ENCODE data around the gene C2CD3.
"Not testable (repeated sequence)": the region's sequence is repeated elsewhere in the genome, so short reads cannot be mapped to it uniquely, and the experiment has no call there.

Gene C2CD3

DNA sequence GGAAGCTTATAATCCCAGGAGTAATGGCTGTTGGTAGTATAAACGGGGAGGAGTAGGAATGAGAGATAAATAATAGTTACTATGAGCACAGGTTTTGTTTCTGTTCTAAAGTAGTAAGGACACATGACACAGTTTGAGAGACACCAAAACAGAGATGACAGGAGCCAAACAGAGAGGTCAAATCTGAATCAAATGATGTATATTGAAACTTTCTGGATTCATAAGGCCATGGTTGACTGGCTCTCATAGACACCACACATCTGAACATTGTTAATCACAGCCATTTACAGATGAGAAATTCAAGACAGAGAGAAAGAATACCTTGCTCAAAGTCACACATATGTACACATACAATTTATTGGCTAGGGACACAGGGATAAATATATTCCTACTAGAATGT is 98.5 kb downstream of the C2CD3 start:
- DNase-seq (ENCODE audit: extremely low spot score, insufficient read length, low read depth) (no peak), FAIRE-seq (no peak)

DNA sequence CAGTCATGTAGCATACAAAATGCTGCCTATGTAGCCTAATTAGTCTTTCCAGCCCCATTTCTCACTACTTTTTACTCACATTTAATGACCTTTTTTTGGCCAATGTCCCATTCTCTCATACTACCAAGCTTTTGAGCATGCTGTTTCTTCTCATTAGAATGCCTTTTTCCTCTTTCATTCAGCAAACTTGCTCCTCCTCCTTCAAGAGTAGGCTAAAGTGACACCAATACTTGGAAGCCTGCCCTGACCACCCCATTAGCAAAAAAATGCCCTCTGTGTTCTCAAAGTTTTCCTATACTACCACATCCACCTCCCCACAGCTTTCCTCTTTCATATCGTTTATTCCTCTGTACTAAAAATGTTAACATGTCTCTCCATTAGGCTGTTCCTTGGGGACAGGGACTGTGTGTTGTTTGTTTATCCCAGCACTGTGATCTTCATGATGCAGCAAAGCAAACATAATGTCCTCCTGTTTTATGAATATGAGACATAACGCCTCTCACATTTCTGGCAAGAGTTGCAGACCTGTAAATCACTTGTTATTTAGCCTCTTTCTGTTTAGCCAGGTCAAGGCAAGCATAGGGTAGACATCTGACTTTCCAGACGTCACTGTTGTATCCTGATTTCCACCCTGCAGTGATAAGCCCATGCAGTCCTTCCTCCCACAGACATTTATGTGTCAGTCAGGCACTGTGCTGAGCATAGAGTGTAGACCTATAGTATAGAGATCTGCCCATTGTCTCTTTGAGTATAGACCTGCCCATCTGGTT is 99.9 kb downstream of the C2CD3 start:
- DNase-seq (ENCODE audit: extremely low spot score, insufficient read length, low read depth) (no peak), FAIRE-seq (no peak)

DNA sequence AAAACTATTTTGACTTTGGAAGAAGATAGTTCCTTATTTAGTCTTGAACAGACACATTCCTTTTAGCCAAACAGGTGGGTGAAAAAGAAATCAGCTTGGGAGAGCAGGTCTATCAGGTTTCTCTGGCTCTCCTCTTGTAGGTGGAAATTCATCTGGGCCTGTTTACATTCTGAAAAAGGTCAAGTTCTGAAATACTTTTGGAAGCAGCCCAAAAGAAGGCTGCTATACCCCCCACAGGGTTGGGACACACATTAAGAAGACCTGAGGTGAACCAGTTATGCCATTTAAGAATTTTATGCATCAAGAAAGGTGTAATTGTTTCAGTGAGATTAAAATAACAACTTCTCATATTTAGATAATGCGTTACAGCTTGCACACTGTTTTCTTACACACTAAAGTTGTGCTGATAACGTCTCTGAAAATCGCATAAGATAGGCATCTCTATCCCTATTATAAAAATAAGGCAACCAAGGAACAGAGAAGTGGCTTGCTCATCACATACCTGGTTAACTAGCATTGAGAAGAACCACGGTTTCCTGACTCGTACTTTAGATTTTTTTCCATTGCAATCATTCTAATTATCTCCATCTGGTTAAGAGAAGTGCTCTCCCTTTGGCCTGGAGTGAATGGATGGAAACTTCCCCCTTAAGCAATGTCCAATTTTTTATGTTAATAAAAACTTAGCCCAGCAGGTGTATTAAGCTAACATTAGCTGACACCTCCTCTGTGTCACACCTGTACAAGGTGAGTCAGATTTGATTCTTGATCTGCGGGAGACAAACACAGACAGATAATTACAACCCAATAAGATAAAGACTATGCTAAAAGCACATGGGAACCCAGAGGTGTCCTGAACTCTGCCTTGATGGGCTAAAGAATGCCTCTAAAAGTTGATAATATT is 101.4 kb downstream of the C2CD3 start:
- FAIRE-seq (no peak), DNase-seq (ENCODE audit: extremely low spot score, insufficient read length, low read depth) (no peak)

DNA sequence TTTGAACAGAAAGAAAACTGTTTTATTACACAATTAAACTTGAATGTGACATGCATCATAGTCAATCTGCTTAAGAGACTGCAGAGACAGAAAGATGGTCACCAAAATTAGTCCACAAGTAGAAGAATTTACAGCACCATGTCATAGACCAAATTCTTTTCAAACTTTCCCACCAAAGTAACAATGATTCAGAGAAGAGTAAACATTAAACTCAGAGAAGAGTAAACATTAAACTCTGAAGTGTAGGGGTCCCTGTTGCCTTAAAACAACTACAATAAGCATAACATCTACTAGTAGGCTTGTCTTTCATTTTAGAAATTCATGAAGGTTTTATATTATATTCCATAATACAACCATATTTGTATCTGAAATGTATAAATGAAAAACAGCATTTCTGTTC is 104.1 kb downstream of the C2CD3 start:
- not testable (repeated sequence) for DNase-seq (ENCODE audit: extremely low spot score, insufficient read length, low read depth); FAIRE-seq

DNA sequence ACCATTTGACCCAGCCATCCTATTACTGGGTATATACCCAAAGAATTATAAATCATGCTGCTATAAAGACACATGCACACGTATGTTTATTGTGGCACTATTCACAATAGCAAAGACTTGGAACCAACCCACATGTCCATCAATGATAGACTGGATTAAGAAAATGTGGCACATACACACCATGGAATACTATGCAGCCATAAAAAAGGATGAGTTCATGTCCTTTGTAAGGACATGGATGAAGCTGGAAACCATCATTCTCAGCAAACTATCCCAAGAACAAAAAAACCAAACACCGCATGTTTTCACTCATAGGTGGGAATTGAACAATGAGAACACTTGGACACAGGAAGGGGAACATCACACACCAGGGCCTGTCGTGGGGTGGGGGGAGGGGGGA is 105.3 kb downstream of the C2CD3 start:
- FAIRE-seq, result not testable (repeated sequence)

DNA sequence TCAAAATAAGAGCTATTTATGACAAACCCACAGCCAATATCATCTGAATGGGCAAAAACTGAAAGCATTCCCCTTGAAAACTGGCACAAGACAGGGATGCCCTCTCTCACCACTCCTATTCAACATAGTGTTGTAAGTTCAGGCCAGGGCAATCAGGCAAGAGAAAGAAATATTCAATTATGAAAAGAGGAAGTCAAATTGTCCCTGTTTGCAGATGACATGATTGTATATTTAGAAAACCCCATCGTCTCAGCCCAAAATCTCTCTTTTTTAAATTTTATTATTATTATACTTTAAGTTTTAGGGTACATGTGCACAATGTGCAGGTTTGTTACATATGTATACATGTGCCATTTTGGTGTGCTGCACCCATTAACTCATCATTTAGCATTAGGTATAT is 107.2 kb downstream of the C2CD3 start:
- not testable (repeated sequence) for FAIRE-seq

More for the DNA sequence above, 105.3 kb downstream of the C2CD3 start:
- not testable (repeated sequence) for DNase-seq (ENCODE audit: extremely low spot score, insufficient read length, low read depth)

DNA sequence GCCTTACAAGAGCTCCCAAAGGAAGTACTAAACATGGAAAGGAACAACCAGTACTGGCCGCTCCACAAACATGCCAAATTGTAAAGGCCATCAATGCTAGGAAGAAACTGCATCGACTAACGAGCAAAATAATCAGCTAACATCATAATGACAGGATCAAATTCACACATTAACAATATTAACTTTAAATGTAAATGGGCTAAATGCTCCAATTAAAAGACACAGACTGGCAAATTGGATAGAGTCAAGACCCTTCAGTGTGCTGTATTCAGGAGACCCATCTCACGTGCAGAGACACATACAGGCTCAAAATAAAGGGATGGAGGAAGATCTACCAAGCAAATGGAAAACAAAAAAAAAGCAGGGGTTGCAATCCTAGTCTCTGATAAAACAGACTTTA is 109.2 kb downstream of the C2CD3 start:
- not testable (repeated sequence) for DNase-seq (ENCODE audit: extremely low spot score, insufficient read length, low read depth); FAIRE-seq

More for the DNA sequence above, 107.2 kb downstream of the C2CD3 start:
- DNase-seq (ENCODE audit: extremely low spot score, insufficient read length, low read depth), result not testable (repeated sequence)

DNA sequence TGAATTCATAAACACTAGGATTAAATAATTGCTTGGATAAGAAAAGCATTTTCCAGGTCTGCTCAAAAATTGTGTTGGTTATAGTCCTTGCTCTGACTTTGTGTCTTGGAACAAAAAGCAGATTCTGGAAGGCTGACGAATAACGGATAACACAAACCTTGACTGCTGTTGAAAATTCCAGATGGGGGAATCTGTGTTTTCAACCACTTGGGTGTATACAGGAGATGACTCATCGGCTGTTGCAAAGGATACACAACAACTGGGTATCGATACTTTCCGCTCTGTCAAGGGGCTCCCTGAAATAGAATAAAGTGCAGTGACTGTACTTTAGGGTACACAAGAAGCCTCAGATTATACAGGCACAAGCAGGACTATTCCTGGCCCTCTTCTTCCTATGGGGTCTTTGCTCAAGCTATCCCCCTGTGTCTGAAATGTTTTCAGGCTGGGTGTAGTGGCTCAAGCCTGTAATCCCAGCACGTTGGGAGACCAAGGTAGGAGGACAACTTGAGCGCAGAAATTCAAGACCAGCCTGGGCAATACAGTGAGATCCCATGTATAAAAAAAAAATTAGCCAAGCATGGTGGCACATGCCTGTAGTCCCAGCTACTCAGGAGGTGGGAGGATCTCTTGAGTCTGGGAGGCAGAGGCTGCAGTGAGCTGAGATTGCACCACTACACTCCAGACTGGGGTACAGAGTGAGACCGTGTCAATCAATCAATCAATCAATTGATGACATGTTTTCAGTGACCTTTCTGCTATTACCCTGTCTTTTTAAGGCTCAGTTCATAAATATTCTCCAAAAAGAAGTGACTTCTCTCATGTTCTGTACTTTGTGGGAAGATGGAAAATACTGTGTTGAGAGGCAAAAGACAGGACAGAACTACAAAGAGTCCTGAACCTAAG is 113.3 kb downstream of the C2CD3 start:
- DNase-seq (ENCODE audit: extremely low spot score, insufficient read length, low read depth) (no peak), FAIRE-seq (no peak)

DNA sequence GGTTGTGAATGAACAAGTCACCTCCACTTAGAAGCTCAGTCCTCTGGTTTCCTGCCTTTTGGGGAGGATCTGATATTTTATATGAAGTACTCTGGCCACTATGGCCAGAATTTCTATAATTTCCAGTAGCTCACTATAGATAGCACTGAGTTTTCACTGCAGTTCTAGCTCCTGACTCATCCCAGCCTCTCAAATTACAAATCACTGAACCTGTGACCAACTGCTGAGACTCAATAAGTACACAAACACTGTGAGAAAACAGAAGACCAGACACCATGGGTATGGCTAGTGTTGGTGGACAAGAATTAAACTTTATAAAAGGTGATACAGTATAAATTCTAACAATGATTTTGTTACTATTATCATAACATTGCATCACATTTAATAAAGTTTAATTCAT is 114.9 kb downstream of the C2CD3 start:
- DNase-seq (ENCODE audit: extremely low spot score, insufficient read length, low read depth) (no peak), FAIRE-seq (no peak)

DNA sequence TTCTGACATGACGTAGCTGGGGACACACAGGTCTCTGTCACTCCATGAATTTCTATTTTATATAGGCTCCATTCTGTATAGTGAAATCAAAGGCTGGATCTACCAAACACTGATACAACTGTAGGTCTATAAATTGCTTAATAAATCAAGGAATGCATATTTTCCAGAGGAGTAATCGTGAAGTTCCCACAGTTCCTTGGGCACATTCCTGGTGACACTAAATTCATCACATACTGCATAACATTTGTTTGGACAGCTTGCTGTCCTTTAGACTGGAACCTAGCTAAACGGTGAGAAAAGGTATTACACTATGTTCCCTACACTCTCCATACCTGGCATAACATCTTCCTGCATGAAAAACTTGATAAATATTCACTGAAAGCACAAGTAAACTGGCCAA is 120.3 kb downstream of the C2CD3 start:
- FAIRE-seq, result no peak

DNA sequence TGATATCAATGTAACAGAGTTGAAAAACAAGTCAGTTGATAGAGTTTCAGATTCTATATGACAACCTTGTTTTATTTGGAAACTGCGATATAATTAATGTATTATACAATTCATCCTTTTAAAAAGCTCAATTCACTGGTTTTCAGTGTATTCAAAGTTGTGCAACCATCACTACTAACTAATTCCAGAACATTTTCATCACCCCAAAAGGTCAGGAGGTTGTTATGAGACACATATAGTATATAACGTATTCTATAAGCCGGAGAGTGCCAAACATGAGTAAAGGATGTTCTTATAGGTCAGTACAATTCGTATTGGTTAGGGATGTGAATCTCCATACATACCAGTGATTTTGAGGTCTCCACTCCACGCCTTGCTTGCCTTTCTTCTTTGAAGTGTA is 121.8 kb downstream of the C2CD3 start:
- FAIRE-seq (no peak), DNase-seq (ENCODE audit: extremely low spot score, insufficient read length, low read depth) (no peak)

More for the DNA sequence above, 120.3 kb downstream of the C2CD3 start:
- DNase-seq (ENCODE audit: extremely low spot score, insufficient read length, low read depth), result no peak

DNA sequence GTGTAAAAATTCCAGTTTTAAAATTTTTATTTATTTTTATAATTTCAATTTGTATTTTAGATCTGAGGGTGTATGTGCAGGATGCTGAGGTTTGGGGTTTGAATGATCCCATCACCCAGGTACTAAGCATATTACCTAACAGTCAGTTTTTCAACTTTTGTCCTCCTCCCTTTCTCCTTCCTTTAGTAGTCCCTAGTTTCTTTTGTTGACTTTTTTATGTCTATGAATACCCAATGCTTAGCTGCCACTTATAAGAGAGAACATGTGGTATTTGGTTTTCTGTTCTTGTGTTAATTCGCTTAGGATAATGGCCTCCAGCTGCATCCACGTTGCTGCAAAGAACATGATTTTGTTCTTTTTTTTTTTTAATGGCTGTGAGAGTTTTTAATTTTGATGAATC is 126.3 kb downstream of the C2CD3 start:
- no peak for FAIRE-seq
- no peak for DNase-seq (ENCODE audit: extremely low spot score, insufficient read length, low read depth)

DNA sequence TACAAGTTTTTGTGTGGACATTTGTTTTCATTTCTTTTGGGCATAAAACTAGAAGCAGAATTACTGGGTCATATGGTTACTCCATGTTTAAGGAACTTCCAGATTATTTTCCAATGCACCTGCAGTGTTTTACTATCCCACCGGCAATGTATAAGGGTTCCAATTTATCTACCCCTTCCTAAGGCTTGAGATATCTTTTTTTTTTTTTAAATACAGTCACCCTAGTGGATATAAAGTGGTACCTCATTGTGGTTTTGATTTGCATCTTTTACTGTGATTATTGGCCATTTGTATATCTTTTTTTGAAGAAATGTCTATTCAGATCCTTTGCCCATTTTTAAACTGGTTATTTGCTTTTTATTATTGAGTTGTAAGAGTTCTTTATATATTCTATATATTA is 127.4 kb downstream of the C2CD3 start:
- no peak for DNase-seq (ENCODE audit: extremely low spot score, insufficient read length, low read depth)
- no peak for FAIRE-seq

DNA sequence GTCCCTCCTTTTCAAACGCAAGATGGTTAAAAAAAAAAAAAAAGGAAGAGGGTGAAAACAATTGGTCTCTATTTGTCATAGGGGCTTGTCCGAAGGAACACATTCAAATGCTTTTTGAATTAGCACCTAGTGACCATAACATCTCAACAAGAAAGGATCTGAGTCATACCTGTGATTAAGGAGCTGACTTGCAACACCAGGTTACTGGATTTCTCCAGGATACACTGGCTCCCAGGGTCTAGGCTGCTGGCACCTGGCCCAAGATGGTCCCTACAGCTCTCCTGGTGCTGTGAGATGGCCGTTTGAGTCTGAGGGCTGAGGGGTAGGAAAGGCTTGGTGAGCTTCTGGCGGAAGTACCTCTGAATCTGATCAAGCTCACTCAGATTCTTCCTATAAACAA is 133.5 kb downstream of the C2CD3 start:
- DNase-seq (ENCODE audit: extremely low spot score, insufficient read length, low read depth) (no peak), FAIRE-seq (no peak)

DNA sequence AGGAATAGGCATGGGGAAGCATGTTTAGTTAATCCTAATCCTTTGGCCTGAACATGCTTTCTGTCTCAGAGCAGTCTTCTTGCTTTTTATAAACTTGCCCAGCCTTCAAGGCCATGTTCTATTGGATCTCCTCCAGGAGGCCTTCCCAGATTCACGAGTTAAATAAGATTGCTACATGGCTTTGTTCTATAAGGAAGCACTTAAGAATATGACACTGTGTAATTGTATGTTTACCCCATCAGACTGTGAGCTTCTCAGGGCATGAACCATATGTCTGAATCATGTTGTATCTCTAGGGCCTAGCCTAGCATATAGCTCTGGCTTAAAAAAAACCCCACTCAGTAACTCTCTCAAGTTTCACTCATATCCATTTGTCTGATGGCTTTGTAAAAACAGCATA is 135.5 kb downstream of the C2CD3 start:
- FAIRE-seq (no peak), DNase-seq (ENCODE audit: extremely low spot score, insufficient read length, low read depth) (no peak)

DNA sequence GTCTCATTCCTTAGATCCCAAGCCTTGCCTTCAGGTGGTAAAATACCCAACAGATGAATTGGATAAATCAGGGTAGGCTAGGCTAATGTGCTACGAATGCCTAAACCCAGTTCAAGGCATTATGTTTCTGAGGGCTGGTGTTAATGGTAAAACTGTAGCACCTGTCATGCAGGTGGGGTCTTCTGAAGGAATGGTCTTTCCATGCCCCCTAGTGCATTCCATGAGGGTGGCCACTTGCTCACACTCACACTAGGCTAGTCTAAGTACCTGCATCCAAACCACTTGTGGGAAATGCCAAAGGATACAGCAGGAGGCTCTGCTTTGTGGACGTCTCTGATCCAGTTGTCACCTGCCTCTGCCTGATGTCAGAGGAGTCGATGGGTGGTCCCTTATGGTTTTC is 137.8 kb downstream of the C2CD3 start:
- DNase-seq (ENCODE audit: extremely low spot score, insufficient read length, low read depth), result no peak
- no peak for FAIRE-seq

DNA sequence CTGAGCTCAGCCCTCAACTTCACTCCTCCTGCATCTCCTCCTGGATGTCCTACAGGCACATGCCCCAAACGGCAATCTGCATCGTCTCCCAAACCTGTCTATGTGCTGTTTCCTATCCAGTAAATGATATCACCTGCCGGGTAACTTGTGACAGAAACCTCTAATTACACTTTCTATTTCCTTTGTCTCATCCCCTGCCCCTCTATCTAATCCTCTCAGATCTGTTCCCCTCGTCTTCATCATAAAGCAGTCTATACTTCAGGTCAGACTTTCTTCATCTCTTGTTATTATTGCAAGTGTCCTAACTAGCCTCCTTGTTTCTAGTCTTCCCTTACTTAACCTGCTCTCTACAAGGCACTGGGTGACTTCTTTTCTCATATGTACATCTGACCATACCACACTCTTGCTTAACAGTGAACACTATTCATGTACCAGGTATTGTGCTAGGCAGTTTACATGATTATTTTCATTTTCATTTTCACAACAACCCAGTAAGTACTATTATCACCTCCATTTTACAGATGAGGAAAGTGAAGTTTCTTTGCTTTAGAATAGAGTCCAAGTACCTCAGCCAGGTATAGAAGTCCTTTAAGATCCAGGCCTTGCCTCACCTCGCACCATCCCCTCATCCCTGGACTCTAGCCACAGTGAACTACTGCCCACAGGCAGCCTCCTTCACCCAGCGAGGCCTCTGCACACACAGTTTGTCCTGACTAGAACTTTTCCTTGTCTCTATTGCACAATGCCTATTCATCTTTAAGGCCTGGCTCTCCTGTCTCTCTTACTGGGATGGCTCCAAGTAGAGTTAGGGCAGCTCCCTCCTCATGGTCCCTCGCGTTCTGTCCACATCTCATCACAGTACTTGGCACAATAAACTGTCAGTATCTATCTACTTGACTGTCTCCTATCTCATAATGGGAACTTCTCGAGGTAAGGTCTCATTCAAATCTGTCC is 139.8 kb downstream of the C2CD3 start:
- DNase-seq (ENCODE audit: extremely low spot score, insufficient read length, low read depth), result no peak
- FAIRE-seq, result peak; percentile 5

DNA sequence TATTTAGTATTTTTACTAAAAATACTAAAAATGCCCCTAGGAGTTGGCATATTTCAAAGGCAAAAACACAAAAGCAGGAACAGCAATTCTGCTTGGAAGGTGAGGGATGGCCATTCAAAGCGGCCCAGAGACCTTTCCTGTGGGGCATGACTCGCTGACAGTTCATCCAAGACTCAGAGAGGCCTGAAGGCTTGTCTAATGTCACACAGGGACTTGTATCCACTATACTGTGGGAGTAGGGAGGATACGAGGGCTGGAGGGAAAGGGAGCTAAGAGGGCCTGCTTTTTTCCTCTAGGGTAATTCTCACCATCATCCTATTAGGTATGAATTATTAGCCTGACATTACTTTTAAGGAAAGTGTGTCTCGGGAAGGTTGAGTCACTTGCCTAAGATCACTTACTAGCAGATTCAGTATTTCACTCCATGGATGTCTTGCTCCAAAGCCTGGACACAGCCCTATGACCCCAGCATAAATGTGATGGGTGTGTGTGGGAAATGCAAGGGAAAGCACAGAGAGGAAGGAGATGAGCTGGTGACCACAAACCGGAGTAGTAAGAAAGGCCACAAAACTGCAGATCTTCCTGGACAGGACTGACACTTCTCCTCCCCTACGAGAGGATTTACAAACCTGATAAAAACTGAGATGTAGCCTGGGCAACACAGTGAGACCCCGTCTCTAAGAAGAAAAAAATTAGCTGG is 145.2 kb downstream of the C2CD3 start:
- DNase-seq (ENCODE audit: extremely low spot score, insufficient read length, low read depth) (no peak), FAIRE-seq (no peak)

All from GM18507 (cell line).